LNCAP (cell line): Measurements from ENCODE around the gene MARK1.
A peak's percentile ranks its signal among the peaks of the same experiment; 100 is the strongest.

Experiments
- CTCF ChIP-seq: fragments of 450-650 bp; IDR thresholded peaks from 2 replicates; pipeline ENCODE4 v1.5.1; 2017; ENCODE audit warnings: mild to moderate bottlenecking

Gene MARK1

GRCh38 chr1:220687809-220688208, 159.9 kb downstream of the MARK1 start:
- TF ChIP-seq CTCF: no peak

DNA sequence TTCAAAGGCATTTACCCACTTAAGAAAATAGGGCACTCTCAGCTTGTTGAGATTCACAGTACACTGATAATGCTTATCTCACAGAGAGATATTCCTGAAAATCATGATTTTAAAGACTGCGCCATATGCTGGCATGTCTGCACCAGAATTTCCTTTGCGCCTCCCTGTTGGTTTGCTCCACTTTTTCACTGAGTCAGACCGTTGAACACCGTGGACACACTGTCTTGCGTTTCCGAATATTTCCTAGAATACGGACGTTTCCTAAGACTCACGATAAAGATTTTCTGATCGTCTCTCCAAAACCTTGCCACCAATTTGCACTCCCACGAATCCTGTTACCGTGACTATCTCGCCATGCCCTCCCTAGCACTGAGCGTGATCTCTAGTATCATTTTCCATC, 161.7 kb downstream of the MARK1 start:
- no peak for TF ChIP-seq CTCF

DNA sequence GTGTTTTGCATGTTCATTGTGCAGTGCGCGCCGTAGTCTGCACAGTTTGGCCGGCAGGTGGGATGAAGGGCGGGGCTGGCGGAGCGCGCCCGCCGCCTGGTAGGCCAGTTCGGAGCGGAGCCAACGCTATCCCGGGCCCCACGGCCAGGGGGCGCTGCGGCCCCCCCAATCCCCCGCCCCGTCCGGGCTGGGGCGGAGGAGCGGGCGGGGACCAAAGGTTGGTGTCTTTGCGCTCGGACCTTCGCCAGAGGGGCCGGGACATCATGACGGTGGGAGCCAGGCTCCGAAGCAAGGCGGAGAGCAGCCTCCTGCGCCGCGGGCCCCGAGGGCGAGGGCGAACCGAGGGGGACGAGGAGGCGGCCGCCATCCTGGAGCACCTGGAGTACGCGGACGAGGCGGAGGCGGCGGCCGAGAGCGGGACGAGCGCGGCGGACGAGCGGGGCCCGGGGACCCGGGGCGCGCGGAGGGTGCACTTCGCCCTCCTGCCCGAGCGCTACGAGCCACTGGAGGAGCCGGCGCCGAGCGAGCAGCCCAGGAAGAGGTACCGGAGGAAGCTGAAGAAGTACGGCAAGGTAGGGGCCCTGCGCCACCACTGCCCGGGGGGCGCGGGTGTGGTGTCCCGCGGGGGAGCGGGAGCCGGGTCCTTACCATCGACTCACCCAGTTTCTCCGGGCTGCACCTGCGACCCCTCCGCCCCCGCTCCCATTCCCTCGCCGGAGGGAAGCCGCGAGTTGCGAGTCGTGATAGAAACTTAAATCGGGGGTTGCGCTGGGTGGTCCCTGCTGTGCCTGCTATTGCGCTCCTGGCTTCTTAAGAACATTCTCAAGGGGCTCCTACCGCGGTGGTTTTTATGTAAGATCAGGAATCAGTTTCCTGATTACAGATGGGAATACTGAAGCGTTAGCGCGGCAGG, 162.5 kb downstream of the MARK1 start, which contains the start of gene C1orf115:
Gene C1orf115 (plus strand): TSS at position 224 of the 913 bp plus-strand sequence. CDS start 40 bp downstream, at position 264.
- peak; percentile 100 for TF ChIP-seq CTCF

DNA sequence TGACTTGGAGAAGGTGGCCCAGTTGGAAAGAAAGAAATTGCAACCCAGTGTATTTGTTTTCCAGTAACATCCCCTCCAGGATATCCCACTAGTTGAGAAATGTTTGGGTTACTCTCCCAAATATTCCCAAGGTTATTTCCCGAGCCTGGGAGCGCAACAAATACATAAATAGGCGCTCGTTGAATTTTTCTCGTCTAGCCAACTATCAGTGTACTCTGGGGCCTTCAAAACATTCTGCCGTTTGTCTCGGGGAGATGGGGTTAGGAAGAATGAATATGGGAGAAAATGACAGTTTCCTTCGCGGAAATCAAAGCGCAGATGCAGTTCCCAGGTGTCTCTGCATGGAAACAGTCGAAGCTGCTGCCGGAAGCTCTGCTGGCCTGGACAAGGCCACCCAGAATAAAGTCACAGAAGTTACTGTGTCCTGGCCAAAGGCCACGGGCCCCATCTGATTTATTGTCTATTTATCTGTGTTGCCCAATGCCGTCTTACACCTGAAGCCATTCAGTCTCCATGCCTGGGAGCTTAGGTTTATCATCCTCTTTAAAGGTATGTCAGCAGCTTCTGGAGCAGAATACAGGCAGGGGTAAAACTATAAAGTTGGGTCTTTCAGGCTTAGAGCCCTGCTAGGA, 163.2 kb downstream of the MARK1 start:
- TF ChIP-seq CTCF: no peak

- no peak for TF ChIP-seq CTCF
These were observed 164.7 kb downstream of the MARK1 start for GRCh38 chr1:220692436-220693228.

DNA sequence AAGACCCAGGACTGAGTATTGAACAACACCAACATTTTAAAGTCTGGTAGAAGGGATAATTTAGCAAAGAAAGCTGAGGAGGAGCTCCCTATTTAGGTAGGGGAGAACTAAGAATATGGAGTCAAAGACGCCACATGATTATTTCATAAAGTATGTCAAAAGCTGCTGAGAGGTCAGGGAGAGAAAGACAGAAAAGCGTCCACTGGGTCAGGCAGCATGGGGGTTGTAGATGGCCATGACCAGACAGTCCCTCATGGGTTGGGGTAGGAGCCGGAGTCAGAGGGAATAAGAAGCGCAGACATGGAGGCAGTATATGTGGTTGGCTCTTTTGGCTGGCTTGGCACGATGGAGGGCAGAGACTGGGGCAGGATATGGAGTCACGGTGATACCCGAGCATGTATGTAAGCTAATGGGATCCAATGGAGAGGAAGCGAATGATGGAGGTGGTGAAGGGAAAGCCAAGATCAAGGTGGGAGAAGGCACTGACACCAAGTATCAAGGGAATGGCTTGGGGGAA, 167.0 kb downstream of the MARK1 start:
- no peak for TF ChIP-seq CTCF

DNA sequence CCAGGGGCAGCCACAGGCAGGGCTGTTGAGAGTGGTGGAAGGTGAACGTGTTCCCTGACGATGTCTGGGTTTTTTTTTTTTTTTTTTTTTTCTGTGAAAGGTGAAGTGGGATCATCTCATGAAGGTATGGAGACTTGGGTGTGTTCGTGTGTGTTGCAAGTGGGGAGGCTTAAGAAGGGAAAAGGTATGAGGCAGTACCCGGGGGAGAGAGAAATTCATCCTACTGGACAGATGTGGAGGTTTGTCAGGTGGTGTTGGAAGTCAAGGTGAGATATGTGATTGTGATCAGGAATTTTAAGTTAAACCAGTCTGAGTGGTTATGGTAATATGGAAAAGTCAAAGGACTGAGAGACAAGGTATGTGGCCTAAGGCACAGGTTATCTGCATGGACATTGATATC, 167.5 kb downstream of the MARK1 start:
- no peak for TF ChIP-seq CTCF
